Fibroblast of lung (primary cell): ENCODE data around the gene PSD2.

ENCODE experiments used
- EZH2 ChIP-seq: IDR thresholded peaks from 2 replicates; pipeline ENCODE4 v1.5.1; 2012; ENCODE audit warnings: low read length, control low read depth, mild to moderate bottlenecking; ENCODE audit errors: missing control alignments
- TF ChIP-seq, protein P1 (sequence below), 2 donors: IDR thresholded peaks in 1 of 2; conservative IDR thresholded peaks in 1 of 2; 1 replicate in 1 of 2; 2 replicates in 1 of 2; pipeline ENCODE4 v1.5.1; 2011 to 2012; ENCODE audit warnings: low read length in 2 of 2, control low read depth in 1 of 2, inconsistent platforms in 1 of 2, low read depth in 1 of 2, mild to moderate bottlenecking in 1 of 2

- TF ChIP-seq, protein P1, sequence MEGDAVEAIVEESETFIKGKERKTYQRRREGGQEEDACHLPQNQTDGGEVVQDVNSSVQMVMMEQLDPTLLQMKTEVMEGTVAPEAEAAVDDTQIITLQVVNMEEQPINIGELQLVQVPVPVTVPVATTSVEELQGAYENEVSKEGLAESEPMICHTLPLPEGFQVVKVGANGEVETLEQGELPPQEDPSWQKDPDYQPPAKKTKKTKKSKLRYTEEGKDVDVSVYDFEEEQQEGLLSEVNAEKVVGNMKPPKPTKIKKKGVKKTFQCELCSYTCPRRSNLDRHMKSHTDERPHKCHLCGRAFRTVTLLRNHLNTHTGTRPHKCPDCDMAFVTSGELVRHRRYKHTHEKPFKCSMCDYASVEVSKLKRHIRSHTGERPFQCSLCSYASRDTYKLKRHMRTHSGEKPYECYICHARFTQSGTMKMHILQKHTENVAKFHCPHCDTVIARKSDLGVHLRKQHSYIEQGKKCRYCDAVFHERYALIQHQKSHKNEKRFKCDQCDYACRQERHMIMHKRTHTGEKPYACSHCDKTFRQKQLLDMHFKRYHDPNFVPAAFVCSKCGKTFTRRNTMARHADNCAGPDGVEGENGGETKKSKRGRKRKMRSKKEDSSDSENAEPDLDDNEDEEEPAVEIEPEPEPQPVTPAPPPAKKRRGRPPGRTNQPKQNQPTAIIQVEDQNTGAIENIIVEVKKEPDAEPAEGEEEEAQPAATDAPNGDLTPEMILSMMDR (conservative IDR thresholded peaks at IDR 0.05 in 1 of 2, IDR thresholded peaks at IDR 0.05 in 1 of 2; ENCODE audit: low read depth in 1 of 2, low read length in 2 of 2), result no peak
- TF ChIP-seq EZH2, result no peak
These were observed 33.9 kb downstream of the PSD2 start for GRCh38 chr5:139829471-139829870.
